Gastrocnemius medialis (tissue), 4 donors: ENCODE measurements around the gene PRUNE2.

Experiments
- CTCF ChIP-seq, 5 experiments: fragments of 450-650 bp in 3 of 5; fragments of 200-600 bp in 2 of 5; sonication (generic) in 2 of 5; IDR thresholded peaks in 4 of 5; conservative IDR thresholded peaks in 1 of 5; 1 replicate in 4 of 5; 2 replicates in 1 of 5; pipeline ENCODE4 v1.5.1; 2016 to 2019; ENCODE audit warnings: antibody characterized with exemption in 5 of 5, mild to moderate bottlenecking in 3 of 5, moderate library complexity in 3 of 5
- POLR2A ChIP-seq, 2 donors: fragments of 450-650 bp; IDR thresholded peaks; one replicate each; pipeline ENCODE4 v1.6.1; 2017; ENCODE audit warnings: antibody characterized with exemption in 2 of 2, mild to moderate bottlenecking in 2 of 2, moderate library complexity in 2 of 2

- TF ChIP-seq CTCF (IDR thresholded peaks at IDR 0.05 in 4 of 5, conservative IDR thresholded peaks at IDR 0.05 in 1 of 5): no peak
- no peak for TF ChIP-seq POLR2A (IDR thresholded peaks at IDR 0.05)
Measured at GRCh38 chr9:76592091-76592973, 313.6 kb downstream of the PRUNE2 start.
